ENCODE data around the gene ISG20.

ISG20 gene

DNA sequence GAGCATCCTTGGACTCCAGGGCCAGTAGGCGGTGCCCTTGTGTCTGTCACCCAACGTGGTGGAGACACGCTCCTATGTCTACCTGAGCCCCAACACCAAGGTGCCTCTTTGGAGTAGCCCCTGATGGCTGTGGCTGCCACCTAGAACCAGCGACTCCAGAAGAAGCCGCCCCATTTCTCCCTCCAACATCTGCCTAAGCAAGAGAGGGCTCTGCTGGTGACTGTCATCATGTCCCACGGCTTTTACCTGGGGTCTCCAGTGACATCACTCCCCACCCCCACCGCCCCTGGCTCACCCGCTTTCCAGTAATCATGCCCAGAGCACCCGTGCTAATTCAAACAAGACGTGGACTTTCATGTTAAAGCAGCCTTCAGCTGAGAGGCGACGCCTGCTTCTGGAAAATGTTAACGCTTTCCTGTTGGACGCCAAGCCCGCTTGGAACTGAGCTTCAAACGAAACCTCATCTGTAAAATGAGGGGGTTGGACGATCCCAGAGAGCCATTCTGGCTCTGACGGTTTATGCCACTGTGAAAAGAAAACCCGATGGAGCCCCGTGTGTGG, 57.0 kb downstream of the ISG20 start:
- DNase-seq = no peak

- DNase-seq = no peak
These were observed 57.4 kb downstream of the ISG20 start for GRCh38 chr15:88696254-88696653.

GRCh38 chr15:88697276-88697675, 58.5 kb downstream of the ISG20 start:
- no peak for DNase-seq

DNA sequence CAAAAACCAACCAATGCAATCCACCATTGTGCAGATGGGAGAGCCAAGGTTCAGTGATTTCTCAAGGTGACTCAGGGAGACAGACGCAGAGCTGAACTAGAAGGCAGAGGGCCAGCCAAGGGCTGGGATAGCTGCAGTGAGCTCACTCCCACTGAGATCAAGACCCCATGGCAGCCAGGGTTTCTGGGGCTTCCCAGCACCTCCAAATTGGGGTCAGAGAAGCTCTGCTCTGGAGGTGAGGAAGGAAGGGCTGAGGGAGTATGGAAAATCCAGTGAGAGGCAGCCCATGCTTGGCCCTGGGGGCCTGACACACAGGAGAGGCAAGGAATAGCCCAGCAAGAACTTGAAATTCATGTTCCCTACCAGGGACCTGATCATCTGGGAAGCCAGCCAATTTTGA, 61.0 kb downstream of the ISG20 start:
- no peak for DNase-seq

GRCh38 chr15:88700716-88701115, 61.9 kb downstream of the ISG20 start:
- no peak for DNase-seq

DNA sequence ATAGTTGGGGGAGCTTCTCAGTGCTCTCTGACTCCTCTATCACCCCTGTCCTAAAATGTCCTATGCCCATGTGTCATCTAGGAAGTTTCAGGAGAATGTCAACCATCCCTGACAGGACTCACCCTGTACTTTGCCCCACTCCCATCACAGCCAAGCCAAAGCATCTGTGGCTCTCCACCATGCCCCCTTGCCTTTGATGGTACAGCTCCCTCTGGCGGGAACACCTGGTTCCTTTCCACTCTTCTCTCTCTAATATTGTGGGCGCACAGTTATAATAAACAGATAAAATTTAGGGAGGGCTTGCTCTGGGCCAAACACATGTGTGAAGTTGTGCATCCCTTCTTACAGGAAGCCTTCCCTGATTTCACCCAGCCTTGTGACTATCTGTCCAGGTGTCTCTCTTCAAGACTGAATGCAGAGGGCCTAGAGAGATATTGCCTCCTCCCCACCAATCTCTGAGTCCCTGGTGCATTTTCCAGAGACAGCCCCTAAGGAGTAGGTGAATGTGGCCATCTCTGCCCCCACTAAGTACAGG, 62.8 kb downstream of the ISG20 start:
- no peak for DNase-seq

DNA sequence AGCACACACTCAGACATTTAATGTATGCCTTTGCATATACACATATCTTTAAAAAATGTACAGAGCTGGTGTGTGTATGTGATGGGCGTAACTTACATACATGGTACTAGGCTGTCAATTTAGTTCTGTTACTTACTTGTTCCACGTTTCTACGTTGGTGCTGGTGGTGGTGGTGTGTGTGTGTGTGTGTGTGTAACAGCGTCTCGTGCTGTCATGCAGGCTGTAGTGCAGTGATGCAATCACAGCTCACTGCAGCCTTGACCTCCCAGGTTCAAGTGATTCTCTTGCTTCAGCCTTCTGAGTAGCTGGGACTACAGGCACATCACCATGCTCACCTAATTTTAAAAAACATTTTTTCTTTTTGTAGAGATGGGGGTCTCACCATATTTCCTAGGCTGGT, 64.2 kb downstream of the ISG20 start:
- DNase-seq = no peak

DNA sequence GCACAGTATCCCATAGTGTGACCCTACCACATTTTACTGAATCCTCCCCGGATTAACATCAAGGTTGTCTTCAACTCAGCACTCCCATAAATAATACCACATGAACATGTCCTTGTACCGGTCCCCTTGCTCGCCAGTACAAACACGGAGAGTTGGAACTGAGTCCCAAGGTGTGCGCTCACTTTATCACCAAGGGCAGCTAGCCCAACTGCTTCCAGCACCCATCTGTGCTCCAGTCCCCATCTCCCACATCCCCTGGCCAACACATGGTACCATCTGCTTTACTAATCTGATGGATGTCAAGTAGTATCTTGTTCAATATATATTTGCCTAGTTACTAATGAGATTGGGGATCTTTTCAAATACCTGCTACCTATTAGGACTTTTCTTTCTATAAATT, 64.7 kb downstream of the ISG20 start:
- no peak for DNase-seq

- no peak for DNase-seq
These were observed 66.3 kb downstream of the ISG20 start for GRCh38 chr15:88704791-88705768.

DNA sequence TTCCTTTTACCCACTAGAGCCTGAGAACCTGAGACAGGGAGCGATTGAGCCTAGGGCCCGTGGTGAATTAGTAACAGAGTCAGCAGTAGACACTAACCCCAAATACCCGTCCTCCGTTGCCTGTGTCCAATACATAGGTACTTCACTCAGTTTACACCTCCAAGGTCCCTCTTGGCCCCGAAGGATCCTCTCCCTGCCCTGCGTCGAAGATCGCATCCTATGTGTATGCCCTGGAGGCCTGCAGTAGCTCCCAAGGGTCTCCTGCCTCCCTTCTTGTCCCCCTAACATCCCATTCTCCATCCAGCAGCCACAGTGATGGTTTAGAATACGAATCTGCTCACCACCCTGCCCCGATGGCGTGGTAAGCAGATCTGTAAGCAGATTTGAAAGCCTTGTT, 67.0 kb downstream of the ISG20 start:
- DNase-seq = no peak
